Stimulated activated CD8-positive, alpha-beta memory T cell treated with anti-CD3 and anti-CD28 coated beads, Interleukin-4, amount 100 ng/mL, for 1 hour (primary cell): ENCODE results near the gene KATNB1.
"Not testable (repeated sequence)": the region's sequence is repeated elsewhere in the genome, so short reads cannot be mapped to it uniquely, and the experiment has no call there.

ENCODE experiments used
- DNase-seq, 2 donors: peaks; one replicate each; pipeline ENCODE4 v3.0.0-alpha.2; 2020; ENCODE audit warnings: low read depth in 2 of 2, low spot score in 1 of 2

KATNB1 gene

DNA sequence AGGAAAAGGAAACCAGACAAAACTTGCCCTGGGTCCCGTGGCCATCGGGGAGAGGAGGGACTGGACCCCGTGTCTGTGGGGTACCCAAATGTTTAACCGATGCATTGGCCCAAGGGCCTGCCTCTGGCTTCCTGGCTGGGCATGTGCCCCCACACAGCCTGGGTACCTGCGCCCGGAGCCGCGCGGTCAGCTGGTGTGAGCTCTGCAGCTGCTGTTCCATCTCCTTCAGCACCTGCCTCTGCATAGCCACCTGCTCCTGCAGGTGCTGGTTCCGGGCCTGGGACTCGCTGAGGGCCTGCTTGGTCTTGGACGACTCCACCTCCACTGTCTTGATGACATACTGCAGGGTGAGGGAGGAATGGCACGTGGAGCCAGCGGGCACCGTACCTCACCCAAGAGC is 34.8 kb downstream of the KATNB1 start:
- DNase-seq, result no peak

DNA sequence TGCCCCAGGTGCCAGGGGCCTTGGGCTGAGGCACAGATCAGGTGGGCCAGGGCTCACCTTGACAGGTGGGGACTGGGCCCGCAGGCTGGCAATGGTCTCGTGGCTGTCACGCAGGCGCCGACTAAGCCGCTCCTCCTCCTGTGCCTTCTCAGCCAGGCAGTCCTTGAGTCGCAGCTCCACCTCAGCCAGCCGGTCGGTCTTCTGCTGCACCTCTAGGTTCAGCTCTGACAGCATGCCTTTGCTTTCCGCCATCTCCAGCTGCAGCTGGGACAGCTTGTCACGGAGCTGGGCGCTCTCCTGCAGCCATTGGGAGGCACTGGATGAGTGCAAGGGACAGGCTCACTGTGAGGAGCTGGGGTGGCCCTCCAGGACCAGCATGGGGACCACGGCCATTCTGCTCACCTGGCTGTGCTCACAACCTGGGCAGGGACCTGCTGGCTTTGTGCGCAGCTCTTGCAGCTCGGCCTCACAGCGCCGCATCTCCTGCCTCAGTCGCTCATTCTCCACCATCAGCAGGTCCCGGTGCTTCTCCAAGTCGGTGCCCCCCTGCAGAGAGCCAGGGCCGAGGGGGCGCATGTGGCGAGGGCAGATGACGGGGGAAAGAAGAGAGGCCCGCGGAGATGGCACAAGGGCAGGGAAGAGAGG is 35.7 kb downstream of the KATNB1 start:
- DNase-seq, result no peak

DNA sequence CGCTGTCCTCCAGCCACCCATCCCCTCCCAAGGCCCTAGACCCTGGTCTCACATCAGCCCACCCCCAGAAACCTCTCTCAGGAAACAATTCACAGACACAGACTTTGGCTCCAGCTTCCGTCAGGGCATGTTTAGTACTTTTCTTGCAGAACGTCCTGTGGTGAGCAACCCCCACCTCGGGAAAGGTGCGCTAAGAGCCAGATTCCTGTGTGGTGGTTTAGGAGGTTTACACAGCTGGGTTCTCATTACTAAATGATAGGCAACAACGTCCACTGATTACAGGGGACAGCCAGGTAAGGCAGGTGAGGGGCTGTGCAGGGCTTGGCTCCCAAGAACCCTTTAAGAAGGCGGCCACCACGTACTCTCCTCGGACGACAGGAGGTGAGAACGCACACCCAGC is 37.4 kb downstream of the KATNB1 start:
- no peak for DNase-seq

DNA sequence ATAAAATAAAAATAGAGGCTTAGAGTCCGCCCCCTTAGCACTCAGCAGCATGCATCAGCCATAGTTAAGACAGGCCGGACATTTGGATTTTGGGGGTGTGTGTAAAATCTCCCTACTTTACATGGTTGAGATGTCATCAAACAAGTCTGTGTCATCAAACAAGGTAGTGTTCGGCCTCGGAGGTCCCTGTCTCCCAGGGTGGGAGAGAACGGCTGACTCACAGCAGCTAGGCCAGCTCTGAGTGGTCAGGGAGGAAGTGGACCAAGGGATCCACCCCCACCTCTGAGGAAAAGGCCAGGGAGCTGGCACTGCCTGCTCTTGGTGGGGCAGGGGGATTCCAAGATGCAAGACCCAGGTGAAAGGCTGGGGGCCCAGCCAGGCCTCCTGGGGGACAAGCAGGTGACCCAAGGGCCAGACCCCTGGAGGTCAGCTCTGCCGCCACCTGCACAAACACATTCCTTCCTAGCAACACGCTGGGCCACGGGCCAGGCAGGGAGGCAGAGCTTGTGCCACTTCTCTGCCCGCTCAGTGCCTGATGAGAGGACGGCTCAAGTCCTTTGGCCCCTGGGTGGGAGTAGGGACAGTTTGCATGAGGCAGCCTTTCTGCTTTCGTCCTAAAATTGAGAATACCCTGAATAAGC is 38.2 kb downstream of the KATNB1 start:
- no peak for DNase-seq

DNA sequence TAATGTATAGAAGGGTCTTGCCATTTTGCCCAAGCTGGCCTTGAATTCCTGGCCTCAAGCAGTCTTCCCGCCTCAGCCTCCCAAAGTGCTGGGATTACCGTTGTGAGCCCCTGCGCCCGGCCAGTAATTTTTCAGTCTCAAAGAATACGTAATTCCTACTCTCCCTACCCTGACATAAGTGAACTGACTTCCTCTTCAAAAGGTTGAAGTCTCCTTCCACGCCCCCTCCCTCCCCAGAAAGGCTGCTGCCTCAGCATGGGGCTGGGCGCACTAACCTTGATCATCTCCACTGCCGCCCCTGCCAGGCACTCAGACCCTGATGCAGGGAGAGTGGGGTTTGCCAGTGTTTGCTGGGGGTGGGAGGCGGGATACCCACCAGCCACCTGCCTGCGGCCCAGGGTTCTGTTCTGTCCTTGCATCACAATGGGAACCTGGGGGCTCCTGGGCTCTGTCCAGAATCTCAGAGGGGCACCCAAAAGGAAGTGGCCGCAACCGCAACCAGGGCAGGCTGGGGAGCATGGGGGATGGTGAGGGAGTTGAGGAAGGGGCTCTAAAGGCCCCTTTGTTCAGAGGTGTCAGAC is 39.2 kb downstream of the KATNB1 start:
- DNase-seq, result no peak

DNA sequence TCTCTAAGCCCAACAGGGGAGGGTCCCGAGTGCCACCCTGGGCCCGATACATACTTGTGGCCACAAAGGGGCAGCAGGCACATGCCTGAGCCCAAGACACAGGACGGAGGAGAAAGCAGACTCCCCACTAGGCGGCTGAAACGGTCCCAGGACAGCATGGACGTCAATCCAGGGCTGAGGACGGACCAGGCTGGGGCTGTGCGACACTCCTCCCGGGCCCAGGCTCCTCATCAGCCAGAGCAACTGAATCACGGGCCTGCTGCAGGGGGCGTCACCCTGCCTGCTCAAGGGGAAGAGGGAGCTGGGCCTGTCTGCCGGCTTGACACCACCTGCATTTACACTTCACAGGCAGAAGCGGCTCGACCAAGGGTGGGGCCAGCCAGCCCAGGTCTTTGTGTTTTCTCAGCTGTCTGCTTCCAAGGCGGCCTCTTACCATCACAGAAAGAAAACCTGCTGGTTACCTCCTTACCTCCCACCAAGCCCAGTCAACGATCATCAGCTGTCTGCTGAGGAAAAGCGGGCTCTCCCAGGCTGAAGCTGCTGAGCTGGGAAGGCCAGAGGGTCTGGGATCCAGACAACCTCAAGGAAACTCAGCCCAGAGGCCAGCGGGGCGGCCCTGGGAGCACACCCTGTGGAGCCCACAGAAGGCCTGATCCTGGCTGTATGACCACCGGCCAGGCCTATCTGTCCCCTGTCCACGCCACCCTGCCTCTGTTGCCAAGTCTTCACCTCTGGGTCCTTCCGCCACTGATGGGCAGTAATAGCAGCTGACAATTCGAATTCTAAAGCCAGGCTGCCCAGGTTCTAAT is 40.3 kb downstream of the KATNB1 start:
- no peak for DNase-seq

DNA sequence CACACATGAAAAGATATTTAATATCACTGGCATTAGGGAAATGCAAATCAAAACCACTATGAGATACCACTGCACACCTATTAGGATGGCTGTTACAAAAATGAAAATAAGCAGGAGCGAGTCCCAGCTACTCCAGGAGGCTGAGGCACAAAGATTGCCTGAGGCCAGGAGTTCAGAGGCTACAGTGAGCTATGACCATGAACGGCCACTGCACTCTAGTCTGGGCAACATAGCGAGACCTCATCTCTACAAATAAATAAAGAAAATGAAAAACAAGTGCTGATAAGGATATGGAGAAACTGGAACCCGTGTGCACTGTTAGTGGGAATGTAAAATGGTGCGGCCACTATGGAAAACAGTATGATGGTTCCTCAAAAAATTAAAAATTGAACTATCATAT is 43.1 kb downstream of the KATNB1 start:
- DNase-seq, result no peak

DNA sequence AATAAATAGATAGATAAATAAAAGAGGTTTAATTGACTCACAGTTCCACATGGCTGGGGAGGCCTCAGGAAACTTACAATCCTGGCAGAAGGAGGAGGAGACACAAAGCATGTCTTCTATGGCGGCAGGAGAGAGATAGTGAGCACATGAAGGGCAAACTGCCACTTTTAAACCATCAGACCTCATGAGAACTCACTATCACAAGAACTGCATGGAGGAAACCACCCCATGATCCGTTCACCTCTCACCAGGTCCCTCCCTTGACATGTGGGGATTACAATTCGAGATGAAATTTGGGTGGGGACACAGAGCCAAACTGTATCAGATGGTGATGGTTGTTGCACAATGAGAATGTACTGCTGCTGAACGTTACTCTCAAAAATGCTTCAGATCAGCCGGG is 44.3 kb downstream of the KATNB1 start:
- DNase-seq, result not testable (repeated sequence)

DNA sequence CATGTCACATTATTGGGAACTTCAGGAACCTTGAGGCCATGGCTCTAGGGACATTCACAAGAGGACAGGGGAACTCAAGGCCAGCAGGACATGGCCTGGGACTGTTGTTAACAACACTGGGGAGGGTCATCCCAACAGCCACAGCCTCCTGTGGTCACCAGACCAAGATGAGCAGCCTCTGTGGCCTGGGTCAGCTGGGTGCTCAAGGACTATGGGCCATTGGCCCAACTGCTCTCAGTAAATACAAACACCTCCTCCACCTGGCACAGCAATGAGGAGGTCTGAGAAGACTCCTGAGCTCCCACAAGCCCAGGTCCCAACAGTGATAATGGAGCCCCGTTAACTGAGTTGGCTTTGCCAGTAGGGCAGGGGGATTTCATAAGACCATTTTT is 45.8 kb downstream of the KATNB1 start:
- DNase-seq, result no peak

DNA sequence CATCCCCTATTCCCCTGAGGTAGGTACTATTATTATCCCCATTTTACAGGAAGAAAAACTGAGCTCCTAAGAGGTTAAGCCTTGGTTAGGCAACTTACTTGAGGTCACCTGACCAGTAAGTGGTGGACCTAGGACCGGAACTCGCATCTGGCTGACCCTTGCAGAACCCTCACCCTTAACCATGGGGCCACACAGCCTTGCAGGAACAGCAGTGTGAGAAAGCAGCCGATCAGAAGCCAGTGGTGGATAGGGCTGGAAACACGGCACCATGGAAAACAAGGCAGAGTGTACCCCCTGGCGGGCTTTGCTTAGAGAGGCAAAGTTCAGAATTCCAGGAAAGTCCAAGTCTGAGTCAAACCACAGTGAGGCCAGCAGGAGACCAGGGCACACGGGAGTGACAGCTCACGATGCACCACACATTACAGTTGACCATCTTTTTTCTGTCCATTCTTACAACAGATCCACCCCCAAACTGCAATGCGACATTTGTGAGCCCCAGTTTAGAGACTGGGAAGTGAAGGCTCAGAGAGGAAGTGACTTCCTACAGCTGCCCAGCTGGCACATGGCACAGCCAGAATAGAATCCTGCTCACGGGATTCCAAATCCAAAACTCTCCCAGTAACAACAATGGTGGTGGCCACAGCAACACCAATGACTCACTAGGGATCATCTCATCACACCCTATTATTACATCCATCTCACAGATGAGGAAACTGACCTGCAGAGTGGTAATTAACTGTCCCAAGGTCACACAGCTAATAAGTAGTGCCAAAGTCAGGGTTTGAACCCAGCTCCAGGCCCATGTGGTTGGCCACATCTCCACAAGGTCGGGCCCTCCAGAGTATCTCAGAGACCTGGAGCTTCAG is 46.4 kb downstream of the KATNB1 start:
- no peak for DNase-seq

DNA sequence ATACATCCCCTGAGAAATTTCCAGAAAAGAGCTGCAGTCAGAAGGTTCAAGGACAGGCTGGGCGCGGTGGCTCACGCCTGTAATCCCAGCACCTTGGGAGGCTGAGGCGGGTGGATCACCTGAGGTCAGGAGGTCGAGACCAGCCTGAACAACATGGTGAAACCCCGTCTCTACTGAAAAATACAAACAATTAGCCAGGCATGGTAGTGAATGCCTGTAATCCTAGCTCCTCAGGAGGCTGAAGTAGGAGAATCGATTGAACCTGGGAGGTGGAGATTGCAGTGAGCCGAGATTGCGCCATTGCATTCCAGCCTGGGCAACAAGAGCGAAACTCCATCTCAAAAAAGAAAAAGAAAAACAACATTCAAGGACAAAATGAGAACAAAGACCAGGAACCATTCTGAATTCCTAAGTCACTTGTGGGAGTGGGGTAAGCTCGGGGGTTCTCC is 47.1 kb downstream of the KATNB1 start:
- not testable (repeated sequence) for DNase-seq

DNA sequence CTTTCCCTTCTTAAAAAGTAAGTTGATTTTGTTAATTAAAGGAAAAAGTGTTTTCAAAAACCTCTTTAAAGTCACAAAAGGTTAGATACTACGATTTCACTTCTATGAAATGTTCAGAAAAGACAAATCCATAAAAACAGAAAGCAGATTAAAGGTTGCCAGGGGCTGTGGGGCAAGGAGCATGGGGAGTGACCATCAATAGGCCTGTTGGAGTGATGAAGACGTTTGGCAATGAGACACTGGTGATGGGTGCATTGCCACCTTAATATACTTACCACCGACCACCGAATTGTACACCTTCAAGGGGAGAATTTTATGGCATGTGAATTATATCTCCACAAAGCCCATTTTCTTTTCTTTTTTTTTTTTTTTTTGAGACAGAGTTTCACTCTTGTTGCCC is 47.5 kb downstream of the KATNB1 start:
- no peak for DNase-seq

DNA sequence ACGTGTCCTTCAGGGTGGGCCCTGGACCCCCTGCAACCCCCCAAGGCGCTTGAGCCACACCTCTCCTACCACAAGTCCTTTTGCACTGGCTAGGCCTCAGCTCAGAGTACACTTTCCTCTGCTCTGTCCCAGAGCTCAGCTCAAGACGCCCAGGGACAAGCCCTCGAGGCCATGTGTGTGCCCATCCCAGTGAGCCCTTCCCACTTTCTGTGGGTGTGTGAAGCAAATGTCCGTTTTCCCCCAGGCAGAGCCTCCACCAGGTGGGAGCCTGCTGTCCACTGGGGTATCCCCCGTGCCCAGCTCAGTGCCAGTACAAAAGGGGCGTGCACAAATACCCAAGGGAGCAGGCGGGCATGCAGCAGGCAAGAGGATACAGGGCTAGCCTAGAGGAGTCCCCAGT is 48.3 kb downstream of the KATNB1 start:
- DNase-seq, result no peak

DNA sequence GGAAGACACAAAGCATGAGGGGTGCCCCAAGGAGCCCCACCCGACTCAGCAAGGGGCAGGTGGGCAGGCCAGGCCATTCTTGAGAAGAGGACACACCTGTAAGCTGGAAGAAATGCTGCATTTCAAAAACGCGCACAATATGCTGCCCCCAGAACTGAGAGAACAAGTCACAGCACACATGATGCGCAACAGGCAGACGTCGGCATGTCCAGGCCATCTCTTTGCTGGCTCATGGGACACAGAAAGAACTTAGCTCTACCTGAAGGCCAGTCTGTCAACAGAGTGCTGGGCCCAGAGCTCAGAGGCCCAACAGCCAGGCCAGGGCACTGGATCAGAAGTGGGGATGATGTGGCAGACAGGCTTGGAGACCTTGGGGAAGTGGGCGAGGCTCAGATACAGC is 48.8 kb downstream of the KATNB1 start:
- no peak for DNase-seq

DNA sequence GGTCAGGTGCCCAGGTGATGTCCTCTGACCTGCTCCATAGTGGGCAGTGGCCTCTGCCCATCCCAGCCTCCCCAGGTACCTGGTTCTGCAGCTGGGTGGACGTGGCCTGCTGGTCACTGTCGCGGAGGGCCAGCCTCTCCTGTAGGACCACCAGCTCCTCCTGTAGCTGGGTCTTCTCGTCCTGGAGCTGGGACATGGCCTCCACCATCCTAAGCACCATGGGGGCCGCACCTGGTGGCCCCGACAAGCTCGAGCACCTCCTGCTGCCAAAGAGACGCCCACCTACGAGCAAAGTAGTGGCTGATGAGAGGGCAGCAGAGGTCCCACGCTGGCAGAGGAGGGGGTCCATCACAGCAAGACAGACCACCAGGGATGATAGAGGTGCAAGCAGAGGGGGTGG is 49.8 kb downstream of the KATNB1 start:
- DNase-seq, result no peak

DNA sequence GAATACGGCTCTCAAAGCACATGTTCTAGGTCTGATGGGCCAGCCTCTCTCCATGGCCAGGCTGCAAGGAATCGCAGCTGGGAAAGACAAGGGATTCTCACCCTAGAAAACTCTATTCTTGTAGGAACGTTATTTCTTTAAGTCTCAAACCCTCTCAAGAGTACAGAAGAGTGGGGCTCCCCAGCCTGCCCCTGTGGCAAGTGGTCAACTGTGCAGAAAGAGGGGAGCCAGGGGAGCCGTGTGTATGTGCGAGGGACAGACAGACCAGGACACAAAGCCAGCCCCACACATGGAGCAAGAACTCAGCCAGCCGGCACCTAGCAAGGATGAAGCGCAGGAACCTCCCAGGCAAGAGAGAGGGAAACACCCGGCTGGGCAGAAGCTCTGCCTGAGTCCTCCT is 50.4 kb downstream of the KATNB1 start:
- no peak for DNase-seq

DNA sequence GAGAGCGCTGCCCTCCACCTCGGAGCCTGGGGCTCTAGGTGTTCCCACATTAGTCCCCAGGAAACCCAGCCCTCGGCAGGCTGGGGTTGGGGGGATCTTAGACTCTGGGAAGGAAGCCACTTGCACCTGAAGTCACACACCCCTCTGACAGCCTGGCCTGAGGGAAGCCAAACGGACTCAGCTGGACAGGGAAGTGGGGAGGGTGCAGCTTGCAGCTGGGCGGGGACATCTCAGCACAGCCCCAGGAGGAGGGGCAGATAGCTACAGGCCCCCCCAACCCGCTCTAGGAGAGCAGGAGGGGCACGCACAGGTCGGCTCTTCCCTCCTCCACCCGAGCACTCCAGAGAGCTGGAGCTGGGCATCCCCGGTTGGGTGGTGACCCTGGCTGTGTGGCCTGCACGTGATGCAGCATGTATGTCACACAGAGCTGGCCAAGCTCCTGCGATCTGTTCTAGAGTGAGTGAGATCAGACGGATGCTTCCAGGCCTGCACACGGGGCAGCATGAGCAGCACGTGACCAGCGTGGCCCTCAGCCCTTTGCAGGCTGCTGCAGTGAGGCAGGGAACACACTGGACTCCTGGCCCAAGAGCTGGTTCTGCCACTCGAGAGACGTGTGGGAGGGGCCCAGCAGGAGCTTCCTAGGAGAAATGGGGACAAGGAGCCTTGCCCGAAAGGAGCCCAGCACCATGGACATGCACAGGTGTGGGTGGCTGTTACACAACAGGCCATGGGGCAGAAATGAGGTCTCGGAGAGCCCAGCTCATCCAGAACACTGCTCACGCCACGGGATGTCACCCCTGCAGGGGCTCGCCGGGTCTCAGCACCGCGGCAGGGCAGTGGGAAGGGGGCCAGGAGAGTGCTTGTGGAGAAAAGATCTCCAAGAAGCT is 51.3 kb downstream of the KATNB1 start:
- DNase-seq, result no peak

DNA sequence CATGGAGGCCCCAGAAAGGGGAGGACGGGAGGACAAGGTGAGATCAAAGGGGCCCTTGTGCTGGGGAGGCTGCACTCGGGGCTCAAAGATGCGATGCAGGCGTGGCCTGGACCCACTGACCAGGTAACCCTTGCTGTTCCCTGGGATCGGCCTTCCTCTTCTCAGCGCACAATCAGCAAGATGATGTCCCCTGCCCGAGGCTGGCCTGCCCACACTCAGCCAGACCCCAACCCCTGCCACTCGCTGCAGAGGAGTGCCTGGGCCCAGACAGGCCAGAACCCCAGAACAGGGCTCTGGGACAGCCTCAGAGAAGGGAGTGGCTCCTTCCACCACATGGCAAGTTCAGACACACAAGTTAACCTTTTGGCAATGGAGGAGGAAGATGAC is 51.9 kb downstream of the KATNB1 start:
- no peak for DNase-seq

DNA sequence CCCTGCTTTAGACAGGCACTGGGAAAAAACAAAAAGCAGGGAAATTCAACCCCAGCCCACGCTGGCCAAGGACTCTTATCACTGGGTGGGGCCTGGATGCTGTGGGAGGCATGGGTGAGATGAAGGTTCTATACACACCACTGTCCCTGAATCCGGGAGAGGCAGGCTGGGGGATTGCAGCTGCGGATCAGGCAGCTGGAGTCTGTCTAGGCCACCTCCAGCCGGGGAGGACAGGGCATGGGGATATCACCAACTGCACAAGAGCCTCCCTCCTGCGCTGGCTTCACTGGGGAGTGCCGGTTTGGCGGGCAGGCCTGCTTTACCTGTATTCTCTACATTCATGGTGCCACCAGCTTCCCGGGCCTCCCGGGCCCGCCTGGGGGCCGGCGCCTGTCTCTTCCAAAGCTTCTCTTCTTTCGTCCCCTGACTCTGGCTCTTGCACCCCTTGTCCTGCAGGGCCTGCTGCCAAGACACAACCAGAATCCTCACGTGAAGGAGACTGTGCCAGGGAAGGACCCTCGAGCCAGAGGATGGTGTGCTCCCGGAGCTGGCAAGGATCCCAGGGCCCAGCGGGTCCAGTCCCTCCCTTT is 52.8 kb downstream of the KATNB1 start:
- DNase-seq, result no peak

DNA sequence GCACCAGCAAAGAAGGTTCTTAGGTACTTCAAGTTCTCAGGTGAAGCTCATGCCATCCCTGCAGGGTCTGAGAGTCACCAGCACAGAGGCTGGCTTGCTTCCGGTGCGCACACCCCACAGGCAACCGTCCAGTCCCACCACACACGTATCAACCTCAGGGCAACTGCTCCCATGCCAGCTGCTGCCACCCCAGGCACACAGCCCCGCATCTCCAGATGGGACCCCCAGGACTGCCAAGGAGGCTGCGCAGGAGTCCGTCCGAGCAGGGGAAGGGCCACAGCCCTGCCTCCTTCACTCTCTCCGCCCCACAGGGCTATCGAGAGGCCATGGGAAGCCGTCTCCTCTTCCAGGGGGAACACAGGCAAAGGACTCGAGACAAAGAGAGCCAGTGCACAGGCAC is 53.4 kb downstream of the KATNB1 start:
- DNase-seq, result no peak
